IPS-20b (cell line): ENCODE measurements around the gene SCGB1C1.
"Not testable (repeated sequence)": the region's sequence is repeated elsewhere in the genome, so short reads cannot be mapped to it uniquely, and the experiment has no call there.

ENCODE experiments used
- H3K27ac ChIP-seq: one replicate; pipeline ENCODE4 v1.5.1; 2013; ENCODE audit warnings: low read length
- H3K27me3 ChIP-seq: 2 replicates; pipeline ENCODE4 v1.6.1; 2013; ENCODE audit warnings: mild to moderate bottlenecking, low read length, inconsistent platforms; ENCODE audit not compliant: insufficient read depth
- H3K36me3 ChIP-seq: 2 replicates; pipeline ENCODE4 v1.6.1; 2013; ENCODE audit warnings: low read depth, mild to moderate bottlenecking, inconsistent platforms, low read length, moderate library complexity; ENCODE audit not compliant: insufficient read depth
- H3K4me1 ChIP-seq: 2 replicates; pipeline ENCODE4 v1.6.1; 2013; ENCODE audit warnings: mild to moderate bottlenecking, control low read depth, inconsistent platforms, low read length, moderate library complexity; ENCODE audit not compliant: insufficient read depth
- H3K4me3 ChIP-seq: 2 replicates; pipeline ENCODE4 v1.5.1; 2013; ENCODE audit warnings: mild to moderate bottlenecking, low read length, inconsistent platforms
- H3K9ac ChIP-seq: 2 replicates; pipeline ENCODE4 v1.6.1; 2013; ENCODE audit warnings: low read depth, mild to moderate bottlenecking, inconsistent platforms, low read length, moderate library complexity
- H3K9me3 ChIP-seq: 2 replicates; pipeline ENCODE4 v1.6.1; 2013; ENCODE audit warnings: mild to moderate bottlenecking, low read depth, low read length, inconsistent platforms; ENCODE audit not compliant: insufficient read depth

The SCGB1C1 gene

DNA sequence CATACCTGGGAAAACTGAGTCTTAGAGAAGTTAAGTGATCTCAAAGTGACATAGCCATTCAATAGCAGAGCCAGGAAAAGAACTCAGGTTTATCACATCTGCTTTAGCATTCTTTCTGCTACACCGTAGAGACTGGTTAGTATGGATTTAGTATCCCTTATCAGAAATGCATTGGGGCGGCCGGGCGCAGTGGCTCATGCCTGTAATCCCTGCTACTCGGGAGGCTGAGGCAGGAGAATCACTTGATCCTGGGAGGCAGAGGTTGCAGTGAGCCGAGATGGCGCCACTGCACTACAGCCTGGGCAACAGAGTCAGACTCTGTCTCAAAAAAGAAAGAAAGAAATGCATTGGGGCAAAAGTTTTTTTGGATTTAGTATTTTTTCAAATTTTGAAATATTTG lies 45.5 kb downstream of the SCGB1C1 start:
- H3K9me3 ChIP-seq, H3K4me1 ChIP-seq, H3K9ac ChIP-seq, H3K27ac ChIP-seq, H3K27me3 ChIP-seq: not testable (repeated sequence)
- H3K4me3 ChIP-seq = peak overlapping the region; percentile 100; the same call in 1 of the 2 replicates
- H3K36me3 ChIP-seq = peaks cover 40% of the 10 kb centered on the region

- H3K4me3 ChIP-seq = no peak overlapping the region
- peaks cover 59% of the 10 kb centered on the region for H3K36me3 ChIP-seq
- no peaks in the 10 kb centered on the region for H3K9me3 ChIP-seq
- H3K4me1 ChIP-seq = 0 out of 2 replicates have a peak, but pooled peaks cover 4% of the 10 kb centered on the region
- H3K9ac ChIP-seq = no peak overlapping the region
- H3K27me3 ChIP-seq = peaks cover 3% of the 10 kb centered on the region
- no peak overlapping the region for H3K27ac ChIP-seq
Observed at GRCh38 chr11:240315-240714, 47.4 kb downstream of the SCGB1C1 start.

- Histone ChIP-seq H3K9me3 (no peaks in the 10 kb centered on the region), H3K4me1 (0 out of 2 replicates have a peak, but pooled peaks cover 4% of the 10 kb centered on the region), H3K9ac (no peak overlapping the region), H3K4me3 (no peak overlapping the region), H3K36me3 (peaks cover 73% of the 10 kb centered on the region), H3K27me3 (no peaks in the 10 kb centered on the region), H3K27ac (no peak overlapping the region)
Observed at GRCh38 chr11:241634-242033, 48.8 kb downstream of the SCGB1C1 start.
